HG03571 (cell line): ENCODE results near the gene VIL1.

Experiments
- ATAC-seq: cut with Tn5 transposase; IDR thresholded peaks from one replicate; pipeline ENCODE4 v1.9.1; 2021; ENCODE audit not compliant: unreplicated experiment

The VIL1 gene

DNA sequence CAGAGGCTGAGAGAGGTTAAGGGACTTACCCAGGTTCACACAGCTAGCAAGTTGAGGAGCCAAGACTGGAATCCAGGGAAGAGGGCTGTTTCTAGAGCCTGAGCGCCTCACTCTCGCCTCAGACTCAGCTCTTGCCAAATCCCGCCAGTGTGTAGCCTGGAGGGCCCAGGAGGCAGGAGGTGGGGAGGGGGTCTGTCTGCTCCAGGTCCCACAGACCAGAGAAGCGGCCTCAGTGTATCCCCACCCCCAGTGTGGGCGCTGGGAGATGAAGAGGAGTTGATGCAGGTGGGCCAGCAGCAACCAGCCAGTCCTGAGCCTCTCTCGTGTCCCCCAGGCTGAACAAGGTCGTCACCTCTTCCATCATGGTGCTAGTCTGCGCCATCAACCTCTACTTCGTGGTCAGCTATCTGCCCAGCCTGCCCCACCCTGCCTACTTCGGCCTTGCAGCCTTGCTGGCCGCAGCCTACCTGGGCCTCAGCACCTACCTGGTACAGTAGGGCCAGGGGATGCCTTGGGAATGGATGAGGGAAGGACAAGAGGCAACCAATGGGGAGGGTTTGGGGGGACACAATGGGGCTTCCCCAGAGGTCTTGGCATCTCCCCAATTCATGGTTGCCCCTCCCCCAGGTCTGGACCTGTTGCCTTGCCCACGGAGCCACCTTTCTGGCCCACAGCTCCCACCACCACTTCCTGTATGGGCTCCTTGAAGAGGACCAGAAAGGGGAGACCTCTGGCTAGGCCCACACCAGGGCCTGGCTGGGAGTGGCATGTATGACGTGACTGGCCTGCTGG is 24.4 kb upstream of the VIL1 start:
- ATAC-seq = no peak

DNA sequence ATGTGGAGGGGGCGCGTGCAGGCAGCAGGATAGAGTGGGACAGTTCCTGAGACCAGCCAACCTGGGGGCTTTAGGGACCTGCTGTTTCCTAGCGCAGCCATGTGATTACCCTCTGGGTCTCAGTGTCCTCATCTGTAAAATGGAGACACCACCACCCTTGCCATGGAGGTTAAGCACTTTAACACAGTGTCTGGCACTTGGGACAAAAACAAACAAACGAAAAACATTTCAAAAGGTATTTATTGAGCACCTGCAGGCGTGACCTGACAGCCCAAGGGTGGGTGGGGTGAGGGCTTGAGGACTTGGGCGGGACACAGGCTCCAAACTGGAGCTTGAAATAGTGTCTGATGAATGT is 23.9 kb upstream of the VIL1 start:
- ATAC-seq = no peak

DNA sequence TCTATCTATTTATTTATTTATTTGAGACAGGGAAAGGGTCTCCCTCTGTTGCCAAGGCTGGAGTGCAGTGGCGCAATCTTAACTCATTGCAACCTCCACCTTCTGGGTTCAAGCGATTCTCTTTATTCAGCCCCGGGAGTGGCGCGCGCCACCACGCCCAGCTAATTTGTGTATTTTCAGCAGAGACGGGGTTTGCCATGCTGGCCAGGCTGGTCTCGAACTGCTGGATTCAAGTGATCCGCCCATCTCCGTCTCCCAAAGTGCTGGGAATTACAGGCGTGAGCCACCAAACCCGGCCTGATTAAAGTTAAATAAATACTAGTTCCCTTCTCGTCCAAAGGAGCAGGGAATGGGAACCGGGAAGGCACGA is 23.5 kb upstream of the VIL1 start:
- ATAC-seq = no peak

DNA sequence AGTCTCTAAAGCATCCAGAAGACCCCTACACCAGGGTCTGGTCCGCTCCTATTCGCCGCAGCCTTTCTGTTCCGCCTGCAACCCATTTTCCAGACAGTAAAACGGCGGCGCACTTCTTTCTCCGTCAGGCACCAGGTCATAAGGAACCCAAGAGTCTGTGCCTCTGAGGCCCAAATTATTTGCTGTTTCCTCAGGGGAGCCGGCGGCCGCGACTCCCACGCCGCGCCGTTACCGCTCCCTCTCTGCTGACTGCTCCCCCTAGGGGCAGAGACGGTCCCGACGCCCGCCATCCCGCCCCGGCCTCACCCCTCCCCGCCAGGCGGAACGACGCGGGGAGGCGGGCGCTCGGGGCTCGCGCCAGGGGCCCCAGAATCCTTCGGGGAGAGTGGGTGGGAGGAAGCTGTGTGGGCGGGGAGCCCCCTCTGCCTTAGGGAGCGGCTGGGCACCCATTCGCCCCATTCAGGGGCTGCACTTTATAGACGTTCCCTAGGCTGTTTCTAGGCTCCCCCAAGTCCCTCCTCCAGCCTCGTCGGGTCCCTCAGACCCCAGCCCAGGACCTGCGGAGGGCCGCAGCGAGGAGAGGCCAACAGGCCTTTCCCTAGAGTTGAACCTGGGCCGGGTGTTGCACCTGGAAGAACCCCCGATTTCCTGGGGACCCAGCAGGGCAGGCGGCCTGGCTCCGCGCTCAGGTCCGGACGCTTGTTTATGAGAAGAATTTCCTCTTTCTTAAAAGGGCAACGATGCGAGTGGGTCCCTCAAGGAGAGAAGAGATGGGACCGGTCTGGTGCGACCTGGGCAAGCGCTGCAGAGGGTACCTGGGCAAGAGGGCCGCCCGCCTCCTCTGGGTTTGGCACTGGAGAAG is 22.9 kb upstream of the VIL1 start:
- ATAC-seq = peak; percentile 37

DNA sequence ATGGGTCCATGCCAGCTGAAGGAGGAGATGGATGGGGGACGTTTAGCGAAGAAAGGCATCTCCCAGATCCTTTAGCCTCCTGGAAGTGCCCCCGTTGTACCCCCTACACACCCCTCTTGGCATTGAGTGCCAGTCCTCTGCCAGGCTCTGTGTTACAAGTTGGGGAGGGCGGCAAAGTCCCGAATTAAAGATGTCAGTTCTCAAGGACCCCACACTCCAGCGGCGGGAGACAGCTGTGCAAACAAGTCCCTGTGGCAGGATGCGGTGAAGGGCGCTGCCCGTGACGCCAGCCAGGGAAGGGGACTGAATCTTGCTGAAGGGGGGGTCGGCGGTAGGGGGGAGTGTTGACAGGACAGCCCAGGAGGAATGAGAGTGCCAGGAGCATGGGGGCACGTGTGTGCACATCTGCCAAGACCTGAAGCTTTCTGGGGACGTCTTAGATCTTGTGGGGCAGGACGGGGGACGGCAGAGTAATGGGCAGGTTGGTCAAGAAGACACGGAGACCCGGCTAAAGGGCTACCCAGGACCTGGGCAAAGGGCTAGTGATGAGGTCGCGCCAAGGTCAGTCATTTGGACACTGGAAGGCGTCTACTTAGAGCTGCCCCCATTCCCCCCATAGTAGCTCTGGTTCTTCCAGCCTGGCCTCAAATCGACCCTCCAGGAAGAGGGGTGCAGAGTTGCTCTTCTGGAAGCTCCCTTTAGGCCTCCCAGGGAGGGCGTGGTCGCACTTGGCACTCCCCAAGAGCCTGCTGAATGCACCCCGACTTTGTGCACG is 22.0 kb upstream of the VIL1 start:
- no peak for ATAC-seq

- ATAC-seq = no peak
These were observed 21.5 kb upstream of the VIL1 start for GRCh38 chr2:218397463-218397819.

DNA sequence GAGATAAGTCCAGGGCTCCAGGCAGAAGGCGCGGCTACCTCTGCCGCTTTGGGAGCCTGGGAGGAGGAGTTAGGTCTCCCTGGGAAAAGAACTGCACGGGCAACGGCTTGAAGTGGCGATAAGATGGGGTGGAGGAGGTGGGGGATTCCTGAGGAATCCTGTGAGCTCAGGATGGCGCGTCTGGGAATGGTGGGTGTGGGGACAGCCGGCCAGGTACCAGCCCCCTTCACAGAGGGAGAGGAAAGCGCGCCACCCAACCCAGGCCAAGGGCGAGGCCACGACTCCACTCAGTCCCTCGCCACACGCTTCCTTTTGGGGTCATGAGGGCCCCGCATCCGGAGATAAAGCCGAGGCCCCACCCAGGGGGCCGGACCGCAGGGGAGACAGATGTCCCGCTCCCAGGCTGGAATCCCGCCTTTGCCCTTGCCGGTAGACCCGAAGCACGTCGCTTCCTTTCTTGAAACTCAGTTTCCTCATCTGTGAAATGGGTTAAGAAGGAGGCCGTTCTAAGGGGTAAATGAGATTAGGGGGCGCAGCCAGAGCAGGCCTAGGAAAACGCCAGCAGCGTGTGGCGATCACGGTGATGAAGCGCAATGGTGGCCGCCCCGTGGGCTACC is 21.0 kb upstream of the VIL1 start:
- ATAC-seq = peak; percentile 28

DNA sequence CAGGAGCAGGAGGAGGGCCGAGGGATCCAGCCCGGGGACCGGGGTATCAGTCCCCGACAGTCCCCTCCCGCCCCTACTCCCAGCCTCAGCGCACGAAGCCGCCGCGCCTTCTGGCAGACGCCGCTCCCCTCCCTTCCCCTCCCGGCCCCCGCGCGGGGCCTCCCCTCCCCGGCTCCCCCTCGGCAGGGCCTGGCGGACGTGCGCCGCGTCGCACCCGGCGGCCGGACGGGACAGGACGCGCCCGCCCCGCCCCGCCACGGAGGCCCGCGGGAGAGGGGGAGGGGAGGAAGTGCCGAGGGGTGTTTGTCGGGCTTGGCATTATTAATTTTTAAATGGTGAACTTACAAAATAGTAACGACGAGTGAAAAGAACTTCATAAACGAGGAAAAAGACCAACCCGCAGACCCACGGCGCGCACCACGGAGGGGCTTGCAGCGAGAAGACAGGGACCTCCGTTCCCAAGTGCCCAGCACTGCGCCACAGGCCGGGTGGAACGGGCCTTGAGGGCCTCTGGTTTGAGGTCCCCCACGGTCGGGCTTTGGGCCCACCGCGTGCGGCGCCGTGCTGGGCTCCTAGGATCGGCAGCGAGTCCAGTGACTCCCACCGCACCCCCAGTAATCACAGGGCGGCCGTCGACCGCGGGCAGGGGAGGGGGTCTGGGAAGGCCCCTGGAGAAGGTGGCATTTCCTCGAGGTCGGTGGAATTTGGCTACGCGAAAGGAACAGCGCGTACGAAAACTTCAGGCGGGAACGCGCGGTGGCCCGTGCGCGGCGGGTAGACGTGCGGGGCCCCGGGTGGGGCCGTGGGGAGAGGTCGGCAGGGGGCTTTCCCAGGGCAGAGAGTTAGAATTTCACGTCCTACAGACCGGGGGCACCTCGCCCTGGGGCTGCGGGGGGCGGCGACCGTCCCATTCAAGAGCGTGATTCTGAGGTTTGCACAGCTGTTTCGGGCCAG is 20.2 kb upstream of the VIL1 start:
- ATAC-seq = peak; percentile 30

GRCh38 chr2:218399391-218400166 is 19.3 kb upstream of the VIL1 start, which contains the start of gene CTDSP1:
Gene CTDSP1 (plus strand): TSS chr2:218399868. CDS start chr2:218400091, 223 bp downstream.
- ATAC-seq = peak; percentile 26

DNA sequence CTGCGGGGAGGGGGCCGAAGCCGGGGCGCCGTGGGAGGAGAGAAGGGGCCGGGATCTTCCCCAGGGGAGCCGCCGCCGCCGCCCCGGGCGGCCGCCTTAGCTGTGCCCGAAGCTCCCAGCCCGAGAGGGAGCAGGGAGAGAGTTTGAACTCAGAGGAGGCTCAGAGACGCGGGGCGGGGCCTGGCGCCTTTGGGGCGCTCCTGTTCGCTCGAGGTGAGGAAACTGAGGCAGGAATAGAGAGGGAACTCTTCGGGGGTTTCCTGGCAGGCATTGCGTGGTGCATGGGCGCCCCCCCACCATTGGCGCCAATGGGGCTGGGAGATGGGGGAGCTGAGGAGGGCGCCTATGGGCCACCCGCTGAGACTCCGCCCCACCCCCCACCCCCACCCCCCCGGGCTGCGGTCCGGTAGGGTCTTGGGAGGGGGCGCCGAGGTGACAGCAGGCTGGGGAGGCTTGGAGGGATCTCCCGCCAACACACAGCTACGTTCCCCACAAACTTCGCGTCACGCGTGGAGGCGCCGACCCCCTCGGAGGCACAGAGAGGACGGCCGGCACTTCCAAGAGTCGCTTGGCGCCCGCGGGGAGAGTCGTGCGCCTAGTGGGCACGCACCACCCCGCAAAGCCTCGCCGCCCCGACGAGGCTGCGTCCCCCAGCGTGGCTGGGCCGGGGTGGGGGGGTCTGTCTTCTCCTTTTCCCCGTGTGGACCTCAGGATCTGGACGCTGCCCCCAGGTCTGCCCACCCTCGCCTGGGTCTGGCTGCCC is 18.6 kb upstream of the VIL1 start:
- no peak for ATAC-seq

DNA sequence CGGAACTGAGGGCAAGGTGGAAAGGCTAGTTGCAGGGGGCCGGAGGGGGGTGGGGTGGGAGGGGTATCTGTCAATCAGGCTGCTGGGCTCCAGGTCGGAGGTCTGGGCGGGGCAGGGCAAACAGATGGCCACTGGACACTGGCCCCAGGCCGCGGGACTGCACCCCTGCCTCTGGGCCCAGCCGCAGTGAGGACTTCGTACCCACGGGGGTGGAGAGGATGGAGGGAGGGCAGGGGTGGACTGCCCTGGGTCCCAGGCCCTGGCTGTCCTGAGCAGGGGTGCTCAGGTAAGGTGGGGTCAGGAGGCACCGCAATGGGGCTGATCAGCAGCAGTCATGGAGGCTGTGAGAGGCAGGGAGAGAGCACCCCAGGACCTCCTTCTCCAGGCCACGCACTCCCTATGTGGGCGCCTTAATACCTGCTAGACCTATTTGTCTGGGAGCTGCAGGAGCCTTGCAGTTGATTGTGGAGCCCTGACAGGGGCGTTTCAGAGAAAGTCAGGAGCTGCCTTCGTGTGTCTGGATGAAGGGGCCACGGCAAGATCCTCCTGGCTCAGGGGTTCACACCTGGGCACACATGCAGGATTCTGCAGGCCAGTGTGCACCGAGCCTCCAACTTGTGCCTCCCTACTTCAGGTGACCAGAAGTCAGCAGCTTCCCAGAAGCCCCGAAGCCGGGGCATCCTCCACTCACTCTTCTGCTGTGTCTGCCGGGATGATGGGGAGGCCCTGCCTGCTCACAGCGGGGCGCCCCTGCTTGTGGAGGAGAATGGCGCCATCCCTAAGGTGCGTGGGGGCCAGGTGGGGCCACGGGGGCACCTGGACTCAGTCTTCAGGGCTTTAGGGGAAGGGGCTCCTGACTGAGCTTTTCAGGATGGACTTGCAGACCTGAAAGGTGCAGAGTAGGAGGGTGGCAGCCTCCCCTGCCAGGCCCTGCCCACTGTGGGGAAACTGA is 17.7 kb upstream of the VIL1 start:
- no peak for ATAC-seq

- no peak for ATAC-seq
These were observed 17.0 kb upstream of the VIL1 start for GRCh38 chr2:218401890-218402289.

- no peak for ATAC-seq
These were observed 16.4 kb upstream of the VIL1 start for GRCh38 chr2:218402491-218402901.

- ATAC-seq = no peak
These were observed 16.0 kb upstream of the VIL1 start for GRCh38 chr2:218402911-218403411.

GRCh38 chr2:218403810-218404209 is 15.1 kb upstream of the VIL1 start:
- ATAC-seq = no peak

DNA sequence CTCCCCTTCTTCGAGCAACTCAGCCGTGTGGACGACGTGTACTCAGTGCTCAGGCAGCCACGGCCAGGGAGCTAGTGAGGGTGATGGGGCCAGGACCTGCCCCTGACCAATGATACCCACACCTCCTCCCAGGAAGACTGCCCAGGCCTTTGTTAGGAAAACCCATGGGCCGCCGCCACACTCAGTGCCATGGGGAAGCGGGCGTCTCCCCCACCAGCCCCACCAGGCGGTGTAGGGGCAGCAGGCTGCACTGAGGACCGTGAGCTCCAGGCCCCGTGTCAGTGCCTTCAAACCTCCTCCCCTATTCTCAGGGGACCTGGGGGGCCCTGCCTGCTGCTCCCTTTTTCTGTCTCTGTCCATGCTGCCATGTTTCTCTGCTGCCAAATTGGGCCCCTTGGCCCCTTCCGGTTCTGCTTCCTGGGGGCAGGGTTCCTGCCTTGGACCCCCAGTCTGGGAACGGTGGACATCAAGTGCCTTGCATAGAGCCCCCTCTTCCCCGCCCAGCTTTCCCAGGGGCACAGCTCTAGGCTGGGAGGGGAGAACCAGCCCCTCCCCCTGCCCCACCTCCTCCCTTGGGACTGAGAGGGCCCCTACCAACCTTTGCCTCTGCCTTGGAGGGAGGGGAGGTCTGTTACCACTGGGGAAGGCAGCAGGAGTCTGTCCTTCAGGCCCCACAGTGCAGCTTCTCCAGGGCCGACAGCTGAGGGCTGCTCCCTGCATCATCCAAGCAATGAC is 14.4 kb upstream of the VIL1 start:
- ATAC-seq = no peak
